Lower leg skin (tissue), 3 donors: ENCODE data around the gene MTMR2.

Experiments
- CTCF ChIP-seq, 3 donors: fragments of 450-650 bp; IDR thresholded peaks; one replicate each; pipeline ENCODE4 v1.5.1; 2016; ENCODE audit warnings: antibody characterized with exemption in 3 of 3, mild to moderate bottlenecking in 3 of 3, moderate library complexity in 2 of 3
- POLR2A ChIP-seq, 2 donors: fragments of 450-650 bp; IDR thresholded peaks; one replicate each; pipeline ENCODE4 v1.6.1; 2016 to 2017; ENCODE audit warnings: antibody characterized with exemption in 2 of 2, mild to moderate bottlenecking in 1 of 2, moderate library complexity in 1 of 2

- TF ChIP-seq POLR2A (IDR thresholded peaks at IDR 0.05) (no peak), CTCF (IDR thresholded peaks at IDR 0.05) (no peak)
Measured at GRCh38 chr11:95793116-95793515, 130.8 kb downstream of the MTMR2 start.
